ENCODE measurements around the gene NACAD. TPM values are rescaled to one million over a fixed set of nuclear protein-coding genes. Genes with fewer than 3 reads are reported as not detected.
A peak's percentile ranks its signal among the peaks of the same experiment; 100 is the strongest.
"Not testable (repeated sequence)": the region's sequence is repeated elsewhere in the genome, so short reads cannot be mapped to it uniquely, and the experiment has no call there.

Gene NACAD
- total RNA-seq, 1 experiment from 2014 or later: not detected

- DNase-seq (ENCODE audit: unreplicated experiment): no peak
- TF ChIP-seq CTCF (IDR thresholded peaks at IDR 0.05; ENCODE audit: unreplicated experiment): no peak
- no peak overlapping the region for H3K4me3 Mint-ChIP-seq (ENCODE audit: unreplicated experiment)
- ChIA-PET CTCF (interaction anchor here (0.6 to 3.1 kb wide), 4 partner anchors 13 to 180 kb away, joined by 3 to 15 read pairs (median 4); no protein-coding TSS in a partner anchor), POLR2A (interaction anchor here (1.3 to 5.6 kb wide), 2 partner anchors 13 to 36 kb away, joined by 3 to 76 read pairs; partner anchors contain the start of gene CCM2)
- H3K27ac Mint-ChIP-seq (ENCODE audit: low read depth, unreplicated experiment): no peak overlapping the region
- H3K9me3 Mint-ChIP-seq (ENCODE audit: unreplicated experiment): no peaks in the 10 kb centered on the region
- BruUV-seq (replicated peaks): no TSS peak
- H3K27me3 Mint-ChIP-seq (ENCODE audit: insufficient read depth, unreplicated experiment): no peaks in the 10 kb centered on the region
- H3K36me3 Mint-ChIP-seq (ENCODE audit: insufficient read depth, unreplicated experiment): peaks cover 26% of the 10 kb centered on the region
- intact Hi-C loops (cut with micrococcal nuclease): no loop called here
- H3K4me1 Mint-ChIP-seq (ENCODE audit: insufficient read depth, unreplicated experiment): peaks cover 33% of the 10 kb centered on the region
Measured at GRCh38 chr7:45036796-45037195, 52.0 kb downstream of the NACAD start.

GRCh38 chr7:45036317-45036716 lies 52.5 kb downstream of the NACAD start:
- intact Hi-C loops (cut with micrococcal nuclease): no loop called here
- TF ChIP-seq CTCF (IDR thresholded peaks at IDR 0.05; ENCODE audit: unreplicated experiment): no peak
- CTCF ChIA-PET: interaction anchor here (1.0 to 3.1 kb wide), 4 partner anchors 13 to 182 kb away, joined by 3 to 15 read pairs (median 4); no protein-coding TSS in a partner anchor
- BruUV-seq (replicated peaks): no TSS peak
- no peaks in the 10 kb centered on the region for H3K9me3 Mint-ChIP-seq (ENCODE audit: unreplicated experiment)
- H3K4me3 Mint-ChIP-seq (ENCODE audit: unreplicated experiment): no peak overlapping the region
- H3K36me3 Mint-ChIP-seq (ENCODE audit: insufficient read depth, unreplicated experiment): peaks cover 21% of the 10 kb centered on the region
- H3K4me1 Mint-ChIP-seq (ENCODE audit: insufficient read depth, unreplicated experiment): peaks cover 33% of the 10 kb centered on the region
- no peak overlapping the region for H3K27ac Mint-ChIP-seq (ENCODE audit: low read depth, unreplicated experiment)
- H3K27me3 Mint-ChIP-seq (ENCODE audit: insufficient read depth, unreplicated experiment): no peaks in the 10 kb centered on the region
- POLR2A ChIA-PET: interaction anchor here (0.9 to 5.6 kb wide), 4 partner anchors 14 to 169 kb away, joined by 3 to 76 read pairs (median 5); partner anchors contain the start of gene CCM2
- no peak for DNase-seq (ENCODE audit: unreplicated experiment)

GRCh38 chr7:45035893-45036292 lies 52.9 kb downstream of the NACAD start:
- Mint-ChIP-seq H3K4me1 (ENCODE audit: insufficient read depth, unreplicated experiment) (peaks cover 33% of the 10 kb centered on the region), H3K36me3 (ENCODE audit: insufficient read depth, unreplicated experiment) (peaks cover 16% of the 10 kb centered on the region), H3K4me3 (ENCODE audit: unreplicated experiment) (no peak overlapping the region), H3K27me3 (ENCODE audit: insufficient read depth, unreplicated experiment) (no peaks in the 10 kb centered on the region), H3K27ac (ENCODE audit: low read depth, unreplicated experiment) (peak overlapping the region; percentile 90), H3K9me3 (ENCODE audit: unreplicated experiment) (no peaks in the 10 kb centered on the region)
- DNase-seq (ENCODE audit: unreplicated experiment): no peak
- no TSS peak for BruUV-seq (replicated peaks)
- intact Hi-C loops (cut with micrococcal nuclease): no loop called here
- TF ChIP-seq CTCF (IDR thresholded peaks at IDR 0.05; ENCODE audit: unreplicated experiment): no peak
- ChIA-PET POLR2A (interaction anchor here (0.9 to 5.6 kb wide), 5 partner anchors 32 to 430 kb away, joined by 3 to 76 read pairs (median 4); partner anchors contain the start of genes CCM2 and OGDH), CTCF (interaction anchor here (1.0 to 3.1 kb wide), 5 partner anchors 13 to 181 kb away, joined by 3 to 15 read pairs (median 4); no protein-coding TSS in a partner anchor)

GRCh38 chr7:45035371-45035770 lies 53.4 kb downstream of the NACAD start:
- POLR2A ChIA-PET: interaction anchor here (1.0 to 5.6 kb wide), 5 partner anchors 32 to 429 kb away, joined by 4 to 76 read pairs (median 7); partner anchors contain the start of genes CCM2 and OGDH
- Mint-ChIP-seq H3K27ac (ENCODE audit: low read depth, unreplicated experiment) (peak overlapping the region; percentile 90), H3K4me3 (ENCODE audit: unreplicated experiment) (no peak overlapping the region), H3K36me3 (ENCODE audit: insufficient read depth, unreplicated experiment) (peaks cover 11% of the 10 kb centered on the region), H3K27me3 (ENCODE audit: insufficient read depth, unreplicated experiment) (no peaks in the 10 kb centered on the region), H3K4me1 (ENCODE audit: insufficient read depth, unreplicated experiment) (peaks cover 33% of the 10 kb centered on the region), H3K9me3 (ENCODE audit: unreplicated experiment) (no peaks in the 10 kb centered on the region)
- TF ChIP-seq CTCF (IDR thresholded peaks at IDR 0.05; ENCODE audit: unreplicated experiment): no peak
- CTCF ChIA-PET: interaction anchor here (0.7 to 3.1 kb wide), 5 partner anchors 33 to 181 kb away, joined by 3 to 15 read pairs (median 4); no protein-coding TSS in a partner anchor
- DNase-seq (ENCODE audit: unreplicated experiment): no peak
- no TSS peak for BruUV-seq (replicated peaks)
- intact Hi-C loops (cut with micrococcal nuclease): no loop called here

GRCh38 chr7:45034710-45035109 lies 54.1 kb downstream of the NACAD start:
- intact Hi-C loops (cut with micrococcal nuclease); DNase-seq (ENCODE audit: unreplicated experiment); H3K27me3 Mint-ChIP-seq (ENCODE audit: insufficient read depth, unreplicated experiment); H3K9me3 Mint-ChIP-seq (ENCODE audit: unreplicated experiment); H3K4me3 Mint-ChIP-seq (ENCODE audit: unreplicated experiment); BruUV-seq (replicated peaks): not testable (repeated sequence)
- peaks cover 33% of the 10 kb centered on the region for H3K4me1 Mint-ChIP-seq (ENCODE audit: insufficient read depth, unreplicated experiment)
- ChIA-PET CTCF (interaction anchor here (0.7 to 3.1 kb wide), 4 partner anchors 33 to 114 kb away, joined by 3 to 15 read pairs (median 4); no protein-coding TSS in a partner anchor), POLR2A (interaction anchor here (1.1 to 5.6 kb wide), 7 partner anchors 12 to 187 kb away, joined by 4 to 76 read pairs (median 13); partner anchors contain the start of genes CCM2 and H2AZ2)
- H3K27ac Mint-ChIP-seq (ENCODE audit: low read depth, unreplicated experiment): peak overlapping the region; percentile 90
- peaks cover 15% of the 10 kb centered on the region for H3K36me3 Mint-ChIP-seq (ENCODE audit: insufficient read depth, unreplicated experiment)

Measured in MCF 10A (cell line).